Smooth muscle cell (in vitro differentiated cells): ENCODE data around the gene WNK2. TPM values are rescaled to one million over a fixed set of nuclear protein-coding genes. Genes with fewer than 3 reads are reported as not detected.
"Not testable (repeated sequence)": the region's sequence is repeated elsewhere in the genome, so short reads cannot be mapped to it uniquely, and the experiment has no call there.

ENCODE experiments used
- DNase-seq: peaks from one replicate; lab custom pipeline; 2025; ENCODE audit not compliant: unreplicated experiment; lab: John Stamatoyannopoulos, UW
- H2AFZ ChIP-seq: fragments of 200-600 bp; sonication (generic); 2 replicates; pipeline ENCODE4 v1.6.0; 2016; ENCODE audit warnings: antibody characterized with exemption, low read depth, mild to moderate bottlenecking
- H3F3A ChIP-seq: fragments of 200-600 bp; sonication (generic); 2 replicates; pipeline ENCODE4 v1.6.0; 2017; ENCODE audit warnings: antibody characterized with exemption, low read depth
- H3K27ac ChIP-seq: fragments of 200-600 bp; sonication (generic); 2 replicates; pipeline ENCODE4 v1.5.1; 2016; ENCODE audit warnings: low read depth, mild to moderate bottlenecking
- H3K27me3 ChIP-seq: fragments of 200-600 bp; sonication (generic); 2 replicates; pipeline ENCODE4 v1.6.1; 2016; ENCODE audit warnings: low read depth, mild to moderate bottlenecking
- H3K36me3 ChIP-seq: fragments of 200-600 bp; sonication (generic); 2 replicates; pipeline ENCODE4 v1.5.1; 2016; ENCODE audit warnings: low read depth
- H3K4me1 ChIP-seq: fragments of 200-600 bp; sonication (generic); 2 replicates; pipeline ENCODE4 v1.5.1; 2016; ENCODE audit warnings: low read depth
- H3K4me2 ChIP-seq: fragments of 200-600 bp; sonication (generic); 2 replicates; pipeline ENCODE4 v1.6.0; 2016; ENCODE audit warnings: mild to moderate bottlenecking
- H3K4me3 ChIP-seq: fragments of 200-600 bp; sonication (generic); 2 replicates; pipeline ENCODE4 v1.5.1; 2016; ENCODE audit warnings: mild to moderate bottlenecking
- H3K79me2 ChIP-seq: fragments of 200-600 bp; sonication (generic); 2 replicates; pipeline ENCODE4 v1.6.0; 2016; ENCODE audit warnings: low read depth, mild to moderate bottlenecking
- H3K9ac ChIP-seq: fragments of 200-600 bp; sonication (generic); 2 replicates; pipeline ENCODE4 v1.6.0; 2016; ENCODE audit warnings: low read depth
- H3K9me3 ChIP-seq: fragments of 200-600 bp; sonication (generic); replicated peaks from 2 replicates; pipeline ENCODE4 v1.5.1; 2016; ENCODE audit warnings: low read depth
- H4K20me1 ChIP-seq: fragments of 200-600 bp; sonication (generic); 2 replicates; pipeline ENCODE4 v1.6.0; 2016; ENCODE audit warnings: low read depth
- WGBS: methylation state at CpG from one replicate; pipeline ENCODE4 v1.1.7; 2016; ENCODE audit warnings: low lambda C conversion rate; 5-methylcytosine and 5-hydroxymethylcytosine counted together
- polyA plus RNA-seq: library from polyadenylated mRNA; unstranded; fragments of >200 nt; fragmentation: Nextera tagmentation; extraction: Ambion mirVana; gene quantifications from 2 replicates; pipeline ENCODE4 v1.2.1, GENCODE V29; 2016
- total RNA-seq: library from RNA; depleted of rRNA; stranded (reverse); fragments of >200 nt; gene quantifications from 2 replicates; pipeline ENCODE4 v1.2.3, GENCODE V29; 2014
- TF ChIP-seq, protein P1 (sequence below): fragments of 200-600 bp; sonication (generic); IDR thresholded peaks from 2 replicates; pipeline ENCODE4 v1.5.1; 2017; ENCODE audit warnings: borderline replicate concordance, mild to moderate bottlenecking, antibody characterized with exemption; ENCODE audit not compliant: insufficient read depth, poor library complexity, severe bottlenecking

WNK2 gene
- total and polyA plus RNA-seq, 2 experiments from 2014 or later = 0.27 to 0.31 TPM

DNA sequence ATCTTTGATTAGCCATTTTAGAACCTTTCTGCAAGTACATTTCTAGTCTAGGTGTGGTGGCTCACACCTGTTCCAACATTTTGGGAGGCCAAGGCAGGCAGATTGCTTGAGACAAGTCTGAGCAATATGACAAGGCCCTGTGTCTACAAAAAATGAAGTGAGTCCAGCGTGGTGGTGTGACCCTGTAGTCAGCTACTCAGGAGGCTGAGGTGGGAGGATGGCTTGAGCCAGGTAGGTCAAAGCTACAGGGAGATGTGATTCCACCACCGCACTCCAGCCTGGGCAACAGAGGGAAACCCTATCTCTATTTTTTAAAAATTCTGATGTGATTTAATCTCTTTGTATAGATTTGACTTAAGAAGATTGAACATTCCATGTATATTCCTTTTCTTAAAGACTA lies 171.9 kb downstream of the WNK2 start:
- Histone ChIP-seq H3K4me3 (no peak overlapping the region), H3K4me1 (no peaks in the 10 kb centered on the region), H3K9me3 (peaks cover 3% of the 10 kb centered on the region), H2AFZ (no peak overlapping the region), H3K36me3 (no peaks in the 10 kb centered on the region), H4K20me1 (no peaks in the 10 kb centered on the region), H3K27ac (no peak overlapping the region), H3K4me2 (no peak overlapping the region), H3K27me3 (no peaks in the 10 kb centered on the region), H3K79me2 (no peaks in the 10 kb centered on the region), H3K9ac (no peak overlapping the region), H3F3A (no peaks in the 10 kb centered on the region)
- 87% methylated on average over 2 of the region's 2 CpGs for WGBS
- TF ChIP-seq, protein P1, sequence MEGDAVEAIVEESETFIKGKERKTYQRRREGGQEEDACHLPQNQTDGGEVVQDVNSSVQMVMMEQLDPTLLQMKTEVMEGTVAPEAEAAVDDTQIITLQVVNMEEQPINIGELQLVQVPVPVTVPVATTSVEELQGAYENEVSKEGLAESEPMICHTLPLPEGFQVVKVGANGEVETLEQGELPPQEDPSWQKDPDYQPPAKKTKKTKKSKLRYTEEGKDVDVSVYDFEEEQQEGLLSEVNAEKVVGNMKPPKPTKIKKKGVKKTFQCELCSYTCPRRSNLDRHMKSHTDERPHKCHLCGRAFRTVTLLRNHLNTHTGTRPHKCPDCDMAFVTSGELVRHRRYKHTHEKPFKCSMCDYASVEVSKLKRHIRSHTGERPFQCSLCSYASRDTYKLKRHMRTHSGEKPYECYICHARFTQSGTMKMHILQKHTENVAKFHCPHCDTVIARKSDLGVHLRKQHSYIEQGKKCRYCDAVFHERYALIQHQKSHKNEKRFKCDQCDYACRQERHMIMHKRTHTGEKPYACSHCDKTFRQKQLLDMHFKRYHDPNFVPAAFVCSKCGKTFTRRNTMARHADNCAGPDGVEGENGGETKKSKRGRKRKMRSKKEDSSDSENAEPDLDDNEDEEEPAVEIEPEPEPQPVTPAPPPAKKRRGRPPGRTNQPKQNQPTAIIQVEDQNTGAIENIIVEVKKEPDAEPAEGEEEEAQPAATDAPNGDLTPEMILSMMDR = no peak
- no peak for DNase-seq

DNA sequence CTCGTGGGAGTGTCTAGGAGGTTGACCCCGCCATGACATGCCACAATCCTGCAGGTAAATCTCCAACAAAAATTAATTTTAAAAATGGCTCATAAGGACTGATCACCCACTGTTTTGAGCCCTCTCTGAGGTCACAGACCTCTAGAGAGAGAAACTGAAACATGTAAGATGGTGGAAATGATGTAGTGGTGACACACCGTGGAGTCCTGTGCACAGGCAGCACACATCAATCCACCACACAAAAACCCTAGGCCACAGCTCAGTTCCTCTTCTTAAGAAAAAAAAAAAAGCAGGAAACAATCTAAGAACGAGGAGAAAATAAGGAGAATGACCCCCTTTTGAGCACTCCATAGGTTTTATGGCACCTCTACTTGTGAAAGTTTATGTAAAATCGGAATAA lies 173.7 kb downstream of the WNK2 start:
- H3K79me2 ChIP-seq = no peaks in the 10 kb centered on the region
- H3K27me3 ChIP-seq = no peaks in the 10 kb centered on the region
- no peaks in the 10 kb centered on the region for H4K20me1 ChIP-seq
- DNase-seq = no peak
- no peaks in the 10 kb centered on the region for H3K36me3 ChIP-seq
- no peaks in the 10 kb centered on the region for H3K4me1 ChIP-seq
- TF ChIP-seq, protein P1 = no peak
- H3K9ac ChIP-seq = no peak overlapping the region
- H3F3A ChIP-seq = no peaks in the 10 kb centered on the region
- 76% methylated on average over 5 of the region's 5 CpGs for WGBS
- no peak overlapping the region for H3K4me3 ChIP-seq
- H3K9me3 ChIP-seq = peaks cover 8% of the 10 kb centered on the region
- H3K27ac ChIP-seq = no peak overlapping the region
- no peak overlapping the region for H3K4me2 ChIP-seq
- no peak overlapping the region for H2AFZ ChIP-seq

DNA sequence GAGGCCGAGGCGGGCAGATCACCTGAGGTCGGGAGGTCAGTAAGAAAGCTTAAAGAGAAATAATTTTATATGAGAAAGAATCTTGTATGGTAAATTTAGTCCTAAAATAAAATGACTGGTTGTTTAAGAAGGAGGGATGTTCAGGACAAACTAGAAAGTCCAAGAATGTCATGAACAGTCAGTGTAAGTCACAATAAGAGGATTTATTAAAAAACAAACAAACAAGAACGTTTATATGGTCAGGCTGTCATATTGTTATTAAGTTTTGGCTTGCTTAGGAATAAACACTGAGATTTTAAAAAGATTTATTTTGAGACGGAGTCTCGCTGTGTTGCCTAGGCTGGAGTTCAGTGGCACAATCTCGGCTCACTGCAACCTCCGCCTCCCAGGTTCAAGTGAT lies 176.0 kb downstream of the WNK2 start:
- not testable (repeated sequence) for H2AFZ ChIP-seq, H4K20me1 ChIP-seq, H3K36me3 ChIP-seq, H3K4me1 ChIP-seq, H3K4me2 ChIP-seq, H3K27ac ChIP-seq, H3K9ac ChIP-seq, DNase-seq, H3K79me2 ChIP-seq, H3F3A ChIP-seq, H3K4me3 ChIP-seq, H3K27me3 ChIP-seq, H3K9me3 ChIP-seq
- WGBS = 93% methylated on average over 8 of the region's 8 CpGs

DNA sequence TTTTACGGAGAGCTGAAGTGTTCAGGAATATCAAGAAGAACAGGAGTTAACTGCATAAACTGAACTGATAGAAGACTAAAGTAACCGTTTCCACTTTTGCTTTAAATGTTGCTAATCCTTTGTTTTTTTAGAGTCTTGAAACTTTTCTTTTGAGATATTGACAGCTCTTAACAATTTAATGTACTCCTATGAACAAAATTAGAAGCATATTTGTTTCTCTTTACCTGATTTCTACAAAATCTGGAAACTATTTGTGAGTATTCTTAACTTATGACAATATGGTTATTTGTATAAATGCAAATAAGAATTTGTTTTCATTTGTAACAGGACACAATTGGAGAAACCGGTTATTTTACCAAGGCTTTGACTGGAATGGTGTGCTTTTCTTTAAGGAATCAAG lies 178.1 kb downstream of the WNK2 start:
- 62% methylated on average over 3 of the region's 3 CpGs for WGBS
- Histone ChIP-seq H3K9me3 (peaks cover 8% of the 10 kb centered on the region), H3K36me3 (no peaks in the 10 kb centered on the region), H4K20me1 (no peaks in the 10 kb centered on the region), H3F3A (no peaks in the 10 kb centered on the region), H3K4me3 (no peak overlapping the region), H2AFZ (no peak overlapping the region), H3K4me2 (no peak overlapping the region), H3K4me1 (no peaks in the 10 kb centered on the region), H3K27me3 (no peaks in the 10 kb centered on the region), H3K79me2 (no peaks in the 10 kb centered on the region), H3K9ac (no peak overlapping the region), H3K27ac (no peak overlapping the region)
- TF ChIP-seq, protein P1 = no peak
- DNase-seq = no peak
